Stomach (tissue), 19 donors: ENCODE measurements around the gene NUDT5. TPM values are rescaled to one million over a fixed set of nuclear protein-coding genes. Genes with fewer than 3 reads are reported as not detected.

ENCODE experiments used
- DNase-seq, 2 donors: peaks; one replicate each; pipeline versions ENCODE4 v3.0.0 to v3.0.0-alpha.2; 2013 to 2019
- H3K27ac ChIP-seq, 5 donors: fragments of 200-600 bp in 4 of 5; sonication (generic) in 4 of 5; one replicate each; pipeline ENCODE4 v1.5.1; 2013 to 2019; ENCODE audit warnings: mild to moderate bottlenecking in 1 of 5, moderate library complexity in 1 of 5
- H3K27me3 ChIP-seq, 3 donors: fragments of 200-600 bp; sonication (generic); one replicate each; pipeline ENCODE4 v1.5.1; 2017 to 2019; ENCODE audit warnings: mixed run types in 1 of 3
- H3K36me3 ChIP-seq, 4 donors: fragments of 200-600 bp; sonication (generic); 1 replicate in 3 of 4; 2 replicates in 1 of 4; pipeline ENCODE4 v1.5.1; 2016 to 2019
- H3K4me1 ChIP-seq, 4 donors: fragments of 200-600 bp; sonication (generic); one replicate each; pipeline ENCODE4 v1.5.1; 2016 to 2019
- H3K4me3 ChIP-seq, 4 donors: fragments of 200-600 bp; sonication (generic) in 3 of 4; one replicate each; pipeline ENCODE4 v1.5.1; 2016 to 2019; ENCODE audit warnings: mild to moderate bottlenecking in 1 of 4
- H3K9me3 ChIP-seq, 4 donors: fragments of 200-600 bp; sonication (generic); one replicate each; pipeline ENCODE4 v1.5.1; 2016 to 2019
- EP300 ChIP-seq: sonication (generic); formaldehyde crosslinking; IDR thresholded peaks from one replicate; pipeline ENCODE4 v1.6.1; 2017; ENCODE audit warnings: antibody characterized with exemption
- POLR2A ChIP-seq, 4 donors: fragments of 450-650 bp; IDR thresholded peaks; one replicate each; pipeline ENCODE4 v1.6.1; 2016; ENCODE audit warnings: antibody characterized with exemption in 4 of 4, control low read depth in 2 of 4, mild to moderate bottlenecking in 1 of 4, moderate library complexity in 1 of 4
- POLR2AphosphoS5 ChIP-seq, 3 donors: sonication (generic); formaldehyde crosslinking; IDR thresholded peaks; one replicate each; pipeline ENCODE4 v1.6.1; 2016; ENCODE audit warnings: antibody characterized with exemption in 3 of 3
- WGBS, 5 donors: extraction: QIAGEN DNeasy Blood & Tissue Kit in 3 of 5; methylation state at CpG; one replicate each; pipeline versions ENCODE4 v1.1.5 to v1.1.7; 2013 to 2018; 5-methylcytosine and 5-hydroxymethylcytosine counted together
- intact Hi-C: fragments of 100-400 bp; cut with DNase I; formaldehyde crosslinking; loops from one replicate; pipeline ENCODE4 v1.15.1; 2023; ENCODE audit warnings: low total_unique reads
- long read RNA-seq, 10 donors: transcript quantifications; one replicate each; lab custom pipeline, GENCODE V29; 2026
- polyA plus RNA-seq, 3 donors: library from polyadenylated mRNA; stranded (reverse); fragments of 200-250 nt; gene quantifications; one replicate each; pipeline ENCODE4 v1.2.3, GENCODE V29; 2013
- total RNA-seq, 5 donors: library from RNA; depleted of rRNA; stranded (reverse); fragments of >200 nt; gene quantifications; one replicate each; pipeline versions ENCODE4 v1.1.0 to v1.2.3, GENCODE V29; 2014 to 2016
- TF ChIP-seq, protein P1 (sequence below), 7 experiments: fragments of 450-650 bp in 4 of 7; fragments of 200-600 bp in 3 of 7; sonication (generic) in 3 of 7; IDR thresholded peaks; one replicate each; pipeline ENCODE4 v1.5.1; 2016 to 2019; ENCODE audit warnings: antibody characterized with exemption in 7 of 7, control low read depth in 2 of 7, mild to moderate bottlenecking in 1 of 7
- donor health status: healthy with polysubstance abuse.
- donor health status: Bipolar disorder and iron deficiency.
- donor health status: healthy.

NUDT5 gene
- total RNA-seq (10 to 100 TPM; 21.4 to 49.4 (median 37.9) TPM), polyA plus RNA-seq (10 to 100 TPM; 30.2 to 45.3 (median 39.6) TPM)
- long read RNA-seq, donor 1, partial matches to known transcripts, result 0 of 8 reads
- long read RNA-seq, donor 1, other reads (novel, unspliced or antisense), result 8 of 8 reads
- long read RNA-seq, donor 2, partial matches to known transcripts, result 0 of 19 reads
- long read RNA-seq, donor 2, other reads (novel, unspliced or antisense), result 16 of 19 reads
- long read RNA-seq, donor 3, partial matches to known transcripts, result 0 of 5 reads
- long read RNA-seq, donor 3, other reads (novel, unspliced or antisense), result 5 of 5 reads
- long read RNA-seq, donor 4, result 0 reads
- long read RNA-seq, donor 5, partial matches to known transcripts, result 0 of 9 reads
- long read RNA-seq, donor 5, other reads (novel, unspliced or antisense), result 9 of 9 reads
- long read RNA-seq, donor 6, partial matches to known transcripts, result 0 of 26 reads
- long read RNA-seq, donor 6, other reads (novel, unspliced or antisense), result 26 of 26 reads
- long read RNA-seq, donor 7, partial matches to known transcripts, result 0 of 9 reads
- long read RNA-seq, donor 7, other reads (novel, unspliced or antisense), result 9 of 9 reads
- long read RNA-seq, donor 8, partial matches to known transcripts, result 0 of 7 reads
- long read RNA-seq, donor 8, other reads (novel, unspliced or antisense), result 7 of 7 reads
- long read RNA-seq, donor 9, partial matches to known transcripts, result 0 of 11 reads
- long read RNA-seq, donor 9, other reads (novel, unspliced or antisense), result 11 of 11 reads
- long read RNA-seq, donor 10, partial matches to known transcripts, result 0 of 7 reads
- long read RNA-seq, donor 10, other reads (novel, unspliced or antisense), result 6 of 7 reads

DNA sequence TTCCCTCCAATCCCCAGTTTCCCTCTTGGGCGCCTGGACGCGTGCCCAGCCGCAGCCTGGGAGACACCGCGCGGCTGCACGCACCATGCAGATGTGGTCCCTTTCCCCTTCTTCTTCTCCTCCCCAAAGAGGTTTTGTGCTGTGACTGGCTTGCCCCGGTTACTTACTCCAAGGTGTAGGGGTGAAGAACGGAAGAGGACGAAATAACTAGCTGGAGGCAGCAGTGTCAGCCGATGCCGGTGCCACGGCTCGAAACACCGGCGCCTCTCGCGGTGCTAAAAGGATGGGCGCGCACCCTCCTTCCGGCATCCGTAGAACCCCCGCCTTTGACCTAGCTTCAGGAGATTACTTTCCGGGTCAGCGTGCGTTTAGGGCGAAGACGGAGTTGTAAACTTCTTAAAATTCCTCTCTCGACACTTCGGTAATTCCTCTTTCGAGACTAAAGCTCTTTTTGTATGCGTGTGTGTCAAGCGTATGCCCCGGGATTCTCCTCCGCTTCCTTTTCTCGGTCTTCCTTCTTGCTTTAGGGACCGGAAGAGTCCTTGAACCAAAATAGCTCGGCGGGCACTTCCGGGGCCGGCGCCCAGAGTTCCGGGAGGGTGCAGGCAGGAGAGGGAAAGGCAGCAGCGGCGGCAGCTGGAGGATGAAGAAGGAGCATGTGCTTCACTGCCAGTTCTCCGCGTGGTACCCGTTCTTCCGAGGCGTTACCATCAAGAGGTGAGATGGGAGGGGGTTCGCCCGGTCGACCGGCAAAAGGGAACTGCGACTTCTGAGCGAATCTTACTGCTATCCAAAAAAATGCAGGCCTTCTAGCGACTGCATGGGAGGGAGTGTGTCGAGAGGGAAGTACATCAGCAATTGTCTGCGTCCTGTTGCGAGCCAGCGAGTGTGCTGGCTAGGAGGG, at the start of gene NUDT5, which contains the start of gene CDC123:
NUDT5 (minus strand) TSS at position 289 of the 904 bp plus-strand sequence. CDS start 9,600 bp downstream, outside the sequence.
CDC123 (plus strand) TSS at position 586 of the 904 bp plus-strand sequence; CDS start at position 644, 58 bp downstream.
- intact Hi-C loops, result no loop called here
- 0% methylated on average over 44 to 62 of the region's 62 CpGs for WGBS, 5 donors
- Histone ChIP-seq H3K9me3 (no peaks in the 10 kb centered on the region), H3K27me3 (no peaks in the 10 kb centered on the region), H3K27ac (peak within 1 kb of the TSS; percentile 78 to 95 (median 92)), H3K36me3 (peaks cover 7 to 22% (median 20%) of the 10 kb centered on the region in 4 donors), H3K4me3 (peak within 1 kb of the TSS; percentile 83 to 99 (median 90)), H3K4me1 (peaks cover 23 to 51% (median 39%) of the 10 kb centered on the region in 4 donors)
- DNase-seq, result peak; percentile 86 to 96
- TF ChIP-seq POLR2AphosphoS5 (IDR thresholded peaks at IDR 0.05), result peak; percentile 24 to 83 (median 42)
- TF ChIP-seq, protein P1, sequence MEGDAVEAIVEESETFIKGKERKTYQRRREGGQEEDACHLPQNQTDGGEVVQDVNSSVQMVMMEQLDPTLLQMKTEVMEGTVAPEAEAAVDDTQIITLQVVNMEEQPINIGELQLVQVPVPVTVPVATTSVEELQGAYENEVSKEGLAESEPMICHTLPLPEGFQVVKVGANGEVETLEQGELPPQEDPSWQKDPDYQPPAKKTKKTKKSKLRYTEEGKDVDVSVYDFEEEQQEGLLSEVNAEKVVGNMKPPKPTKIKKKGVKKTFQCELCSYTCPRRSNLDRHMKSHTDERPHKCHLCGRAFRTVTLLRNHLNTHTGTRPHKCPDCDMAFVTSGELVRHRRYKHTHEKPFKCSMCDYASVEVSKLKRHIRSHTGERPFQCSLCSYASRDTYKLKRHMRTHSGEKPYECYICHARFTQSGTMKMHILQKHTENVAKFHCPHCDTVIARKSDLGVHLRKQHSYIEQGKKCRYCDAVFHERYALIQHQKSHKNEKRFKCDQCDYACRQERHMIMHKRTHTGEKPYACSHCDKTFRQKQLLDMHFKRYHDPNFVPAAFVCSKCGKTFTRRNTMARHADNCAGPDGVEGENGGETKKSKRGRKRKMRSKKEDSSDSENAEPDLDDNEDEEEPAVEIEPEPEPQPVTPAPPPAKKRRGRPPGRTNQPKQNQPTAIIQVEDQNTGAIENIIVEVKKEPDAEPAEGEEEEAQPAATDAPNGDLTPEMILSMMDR (IDR thresholded peaks at IDR 0.05), result peak in 1 of 7 experiments; percentile 9
- no peak for TF ChIP-seq EP300

DNA sequence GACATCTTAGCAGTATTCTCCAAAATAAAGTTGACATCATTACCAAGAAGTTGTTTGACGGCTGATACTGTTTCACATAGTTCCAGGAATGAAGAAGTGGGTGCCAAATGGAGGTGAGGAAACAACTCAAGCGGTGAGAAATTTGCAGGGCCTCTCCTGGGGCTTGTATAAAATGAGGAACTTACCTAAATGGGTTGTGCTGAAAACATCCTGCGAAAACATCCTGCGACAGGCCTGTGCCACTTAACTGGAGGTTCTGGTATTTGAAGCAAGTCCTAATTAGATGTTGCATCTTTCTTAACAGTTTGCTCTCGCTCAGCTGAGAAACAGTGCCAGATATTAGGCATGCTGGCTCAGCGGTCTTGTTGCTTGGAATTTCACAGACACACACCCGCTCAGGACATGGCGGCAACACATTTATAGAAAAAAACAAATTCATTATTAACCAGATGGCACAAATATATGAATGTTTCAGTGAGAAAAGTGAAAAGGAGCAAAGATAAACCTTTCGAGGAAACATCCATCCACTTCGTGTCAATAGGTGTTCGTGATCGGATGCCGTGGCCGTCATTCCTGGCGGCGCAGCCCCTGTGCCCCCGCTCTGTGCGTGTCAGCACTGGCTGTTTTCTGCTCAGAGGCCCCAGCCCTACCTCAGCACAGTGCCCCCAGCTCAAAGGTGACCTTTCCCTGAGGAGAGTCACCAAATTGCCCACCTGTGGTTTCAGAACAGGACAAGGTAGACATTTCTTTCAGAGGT, 48.4 kb upstream of the NUDT5 start:
- Histone ChIP-seq H3K4me3 (no peak overlapping the region), H3K27ac (peak overlapping the region in 2 of 5 donors; percentile 66 to 74), H3K36me3 (peaks cover 38 to 74% (median 71%) of the 10 kb centered on the region in 4 donors), H3K27me3 (no peaks in the 10 kb centered on the region), H3K9me3 (no peaks in the 10 kb centered on the region), H3K4me1 (peaks cover 0 to 20% (median 0%) of the 10 kb centered on the region in 4 donors)
- 89 to 95% (median 91%) methylated on average over 18 of the region's 18 CpGs for WGBS, 5 donors
- no peak for TF ChIP-seq POLR2A (IDR thresholded peaks at IDR 0.05)
- no peak for TF ChIP-seq EP300
- TF ChIP-seq POLR2AphosphoS5 (IDR thresholded peaks at IDR 0.05), result no peak
- TF ChIP-seq, protein P1 (IDR thresholded peaks at IDR 0.05), result no peak
- peak in 1 of 2 donors; percentile 28 for DNase-seq
- intact Hi-C loops, result no loop called here

DNA sequence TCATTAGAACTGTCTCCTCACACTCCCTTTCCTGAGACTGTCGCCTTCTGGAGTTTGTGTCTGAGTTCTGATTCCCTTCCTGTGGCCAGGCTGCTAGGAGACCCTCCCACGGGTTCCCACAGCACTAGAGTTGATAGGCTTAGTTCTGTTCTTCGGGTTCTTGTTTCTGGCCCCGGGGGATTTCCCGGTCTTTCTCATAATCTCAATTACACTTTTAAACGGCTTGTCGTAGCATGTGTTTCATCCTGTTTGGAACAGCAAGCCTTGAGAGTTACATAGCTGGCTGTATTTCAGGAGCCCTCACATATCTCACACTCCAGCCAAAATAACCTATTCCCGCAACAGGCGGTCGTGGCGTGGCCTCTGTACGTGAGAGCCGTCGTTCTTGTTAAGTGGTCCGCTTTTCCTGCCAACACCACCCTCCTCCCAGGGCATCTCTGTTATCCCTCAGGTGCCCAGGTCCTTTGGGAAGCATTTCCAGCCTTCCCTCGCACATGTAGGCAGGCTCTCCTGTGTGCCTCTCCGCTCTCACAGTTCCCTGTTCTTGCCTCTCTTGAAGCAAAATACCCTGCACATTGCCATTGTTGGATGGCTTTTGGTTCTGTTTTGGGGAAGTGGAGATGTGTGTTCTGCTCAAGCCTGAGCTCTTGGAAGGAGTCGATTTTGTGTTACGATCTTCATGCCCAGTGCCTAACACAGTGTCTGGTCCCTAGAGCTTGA, 46.3 kb upstream of the NUDT5 start:
- peaks cover 40 to 74% (median 71%) of the 10 kb centered on the region in 4 donors for H3K36me3 ChIP-seq
- H3K4me1 ChIP-seq, result peaks cover 0 to 20% (median 0%) of the 10 kb centered on the region in 4 donors

More for the DNA sequence above, 46.3 kb upstream of the NUDT5 start:
- no peak for TF ChIP-seq POLR2A (IDR thresholded peaks at IDR 0.05)
- no peak for TF ChIP-seq POLR2AphosphoS5 (IDR thresholded peaks at IDR 0.05)
- TF ChIP-seq, protein P1 (IDR thresholded peaks at IDR 0.05), result no peak
- TF ChIP-seq EP300, result no peak
- WGBS, 5 donors, result 68 to 80% (median 70%) methylated on average over 19 of the region's 19 CpGs
- no peaks in the 10 kb centered on the region for H3K27me3 ChIP-seq
- H3K9me3 ChIP-seq, result no peaks in the 10 kb centered on the region
- DNase-seq, result peak in 1 of 2 donors; percentile 46
- intact Hi-C loops, result no loop called here
- H3K4me3 ChIP-seq, result no peak overlapping the region
- peak overlapping the region in 4 of 5 donors; percentile 20 to 74 (median 61) for H3K27ac ChIP-seq
